H1 (cell line): ENCODE results near the gene TIMM10B. TPM values are rescaled to one million over a fixed set of nuclear protein-coding genes. Genes with fewer than 3 reads are reported as not detected.

ENCODE experiments used
- polyA plus RNA-seq, 7 experiments: library from polyadenylated mRNA; depleted of rRNA in 3 of 7; stranded (reverse) in 5 of 7; unstranded in 2 of 7; fragments of >200 nt in 5 of 7; fragments of 200-250 nt in 2 of 7; gene quantifications; 1 replicate in 5 of 7; 2 replicates in 1 of 7; 4 replicates in 1 of 7; pipeline versions ENCODE4 v1.2.1 to v1.2.3, GENCODE V29; 2011 to 2013; ENCODE audit warnings: missing spikeins in 2 of 7, mixed read lengths in 2 of 7
- total RNA-seq: library from RNA; stranded (reverse); fragmentation: NEBNext Ultra II Directional; extraction: Animal tissue kit (Norgen Biotek cat#: 25700); gene quantifications from 2 replicates; pipeline ENCODE4 v1.2.1, GENCODE V29; 2021

Gene TIMM10B
- total and polyA plus RNA-seq, 2 of the 8 experiments (the other 6 are each of a cell fraction or from before 2014, with no cell fraction given) = 38.2 to 47.8 TPM

Other genes with a start within 250 kb of the TIMM10B start
- gene FHIP1B, start 246.9 kb upstream of the TIMM10B start, total RNA-seq = 16.8 TPM in 2 replicates
- 41.9 and 67.1 TPM in 2 replicates for gene FHIP1B, start 246.9 kb upstream of the TIMM10B start, polyA plus RNA-seq (2011; rRNA removed)
- gene CNGA4, start 242.4 kb upstream of the TIMM10B start, total RNA-seq = 0.33 TPM in 1 of 2 replicates, not detected in the other
- 0.29 and 0.74 TPM in 2 replicates for gene CNGA4, start 242.4 kb upstream of the TIMM10B start, polyA plus RNA-seq (2011; rRNA removed)
- 4.6 and 5.7 TPM in 2 replicates for gene CCKBR, start 221.7 kb upstream of the TIMM10B start, total RNA-seq
- 9.1 and 9.8 TPM in 2 replicates for gene CCKBR, start 221.7 kb upstream of the TIMM10B start, polyA plus RNA-seq (2011; rRNA removed)
- 17.7 and 20.4 TPM in 2 replicates for gene CAVIN3, start 161.0 kb upstream of the TIMM10B start, total RNA-seq
- gene CAVIN3, start 161.0 kb upstream of the TIMM10B start, polyA plus RNA-seq (2011; rRNA removed) = 26.4 and 27.6 TPM in 2 replicates
- gene SMPD1, start 91.0 kb upstream of the TIMM10B start, total RNA-seq = 1.9 and 3.1 TPM in 2 replicates
- gene SMPD1, start 91.0 kb upstream of the TIMM10B start, polyA plus RNA-seq (2011; rRNA removed) = 2.4 and 4.5 TPM in 2 replicates
- gene APBB1, start 62.4 kb upstream of the TIMM10B start, total RNA-seq = 23.6 and 23.9 TPM in 2 replicates
- 33.1 and 44.7 TPM in 2 replicates for gene APBB1, start 62.4 kb upstream of the TIMM10B start, polyA plus RNA-seq (2011; rRNA removed)
- 0.44 and 0.80 TPM in 2 replicates for gene HPX, start 40.5 kb upstream of the TIMM10B start, total RNA-seq
- 0.96 and 0.97 TPM in 2 replicates for gene HPX, start 40.5 kb upstream of the TIMM10B start, polyA plus RNA-seq (2011; rRNA removed)
- gene TRIM3, start 7.6 kb upstream of the TIMM10B start, total RNA-seq = 14.3 and 15.7 TPM in 2 replicates
- gene TRIM3, start 7.6 kb upstream of the TIMM10B start, polyA plus RNA-seq (2011; rRNA removed) = 10.7 and 16.2 TPM in 2 replicates
- 48.7 and 51.1 TPM in 2 replicates for gene ARFIP2, start 170 bp upstream of the TIMM10B start, total RNA-seq
- 48.3 and 50.3 TPM in 2 replicates for gene ARFIP2, start 170 bp upstream of the TIMM10B start, polyA plus RNA-seq (2011; rRNA removed)
- gene DNHD1, start 15.8 kb downstream of the TIMM10B start, total RNA-seq = 4.2 and 5.0 TPM in 2 replicates
- 6.8 and 7.6 TPM in 2 replicates for gene DNHD1, start 15.8 kb downstream of the TIMM10B start, polyA plus RNA-seq (2011; rRNA removed)
- 14.9 and 15.4 TPM in 2 replicates for gene RRP8, start 122.1 kb downstream of the TIMM10B start, total RNA-seq
- 3.6 and 4.2 TPM in 2 replicates for gene RRP8, start 122.1 kb downstream of the TIMM10B start, polyA plus RNA-seq (2011; rRNA removed)
- 91.4 and 103 TPM in 2 replicates for gene ILK, start 122.3 kb downstream of the TIMM10B start, total RNA-seq
- 117 and 132 TPM in 2 replicates for gene ILK, start 122.3 kb downstream of the TIMM10B start, polyA plus RNA-seq (2011; rRNA removed)
- gene TAF10, start 130.7 kb downstream of the TIMM10B start, total RNA-seq = 128 and 153 TPM in 2 replicates
- gene TAF10, start 130.7 kb downstream of the TIMM10B start, polyA plus RNA-seq (2011; rRNA removed) = 213 and 242 TPM in 2 replicates
- 34.9 and 36.1 TPM in 2 replicates for gene TPP1, start 137.9 kb downstream of the TIMM10B start, total RNA-seq
- gene TPP1, start 137.9 kb downstream of the TIMM10B start, polyA plus RNA-seq (2011; rRNA removed) = 58.4 and 77.5 TPM in 2 replicates
- gene DCHS1, start 174.3 kb downstream of the TIMM10B start, total RNA-seq = 10.5 and 11.3 TPM in 2 replicates
- 8.2 and 8.9 TPM in 2 replicates for gene DCHS1, start 174.3 kb downstream of the TIMM10B start, polyA plus RNA-seq (2011; rRNA removed)
- gene MRPL17, start 201.8 kb downstream of the TIMM10B start, total RNA-seq = 70.5 and 71.7 TPM in 2 replicates
- gene MRPL17, start 201.8 kb downstream of the TIMM10B start, polyA plus RNA-seq (2011; rRNA removed) = 44.5 and 55.7 TPM in 2 replicates